ENCODE measurements around the gene TRIP13. TPM values are rescaled to one million over a fixed set of nuclear protein-coding genes. Genes with fewer than 3 reads are reported as not detected.

Gene TRIP13
- total RNA-seq, 1 donor from 2014 or later, result 3.9 TPM

DNA sequence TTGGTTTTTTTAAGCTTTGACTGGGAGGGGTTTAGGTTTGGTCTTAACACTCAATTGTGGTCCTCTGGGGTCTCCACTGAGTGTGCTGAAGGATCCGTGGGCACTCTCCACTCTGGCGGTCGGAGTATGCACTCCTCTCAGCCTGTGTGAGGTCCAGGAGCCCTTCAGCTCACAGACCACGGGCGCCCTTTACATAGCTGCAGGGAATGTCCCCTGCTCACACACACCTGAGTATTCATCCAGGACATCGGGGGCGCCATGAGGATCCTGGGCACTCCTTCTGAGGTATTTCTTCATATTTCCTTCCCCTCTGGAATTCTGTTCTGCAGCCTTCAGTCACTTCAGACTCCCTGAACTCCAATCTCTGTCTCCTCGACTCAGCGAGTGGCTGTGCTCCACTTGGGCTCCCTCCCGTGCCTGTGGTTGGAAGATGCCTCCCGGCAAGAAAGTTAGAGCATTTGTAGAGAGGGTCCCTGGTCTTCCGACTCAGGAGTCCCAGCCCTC, 12.5 kb downstream of the TRIP13 start:
- Mint-ChIP-seq H3K4me3 (ENCODE audit: unreplicated experiment) (no peak overlapping the region), H3K36me3 (ENCODE audit: unreplicated experiment) (no peaks in the 10 kb centered on the region), H3K9me3 (ENCODE audit: unreplicated experiment) (peaks cover 2% of the 10 kb centered on the region), H3K4me1 (ENCODE audit: low read depth, unreplicated experiment) (peaks cover 4% of the 10 kb centered on the region), H3K27me3 (ENCODE audit: unreplicated experiment) (peaks cover 2% of the 10 kb centered on the region), H3K27ac (ENCODE audit: unreplicated experiment) (peak overlapping the region; percentile 66)
- no peak for DNase-seq
- TF ChIP-seq, protein P1, sequence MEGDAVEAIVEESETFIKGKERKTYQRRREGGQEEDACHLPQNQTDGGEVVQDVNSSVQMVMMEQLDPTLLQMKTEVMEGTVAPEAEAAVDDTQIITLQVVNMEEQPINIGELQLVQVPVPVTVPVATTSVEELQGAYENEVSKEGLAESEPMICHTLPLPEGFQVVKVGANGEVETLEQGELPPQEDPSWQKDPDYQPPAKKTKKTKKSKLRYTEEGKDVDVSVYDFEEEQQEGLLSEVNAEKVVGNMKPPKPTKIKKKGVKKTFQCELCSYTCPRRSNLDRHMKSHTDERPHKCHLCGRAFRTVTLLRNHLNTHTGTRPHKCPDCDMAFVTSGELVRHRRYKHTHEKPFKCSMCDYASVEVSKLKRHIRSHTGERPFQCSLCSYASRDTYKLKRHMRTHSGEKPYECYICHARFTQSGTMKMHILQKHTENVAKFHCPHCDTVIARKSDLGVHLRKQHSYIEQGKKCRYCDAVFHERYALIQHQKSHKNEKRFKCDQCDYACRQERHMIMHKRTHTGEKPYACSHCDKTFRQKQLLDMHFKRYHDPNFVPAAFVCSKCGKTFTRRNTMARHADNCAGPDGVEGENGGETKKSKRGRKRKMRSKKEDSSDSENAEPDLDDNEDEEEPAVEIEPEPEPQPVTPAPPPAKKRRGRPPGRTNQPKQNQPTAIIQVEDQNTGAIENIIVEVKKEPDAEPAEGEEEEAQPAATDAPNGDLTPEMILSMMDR (IDR thresholded peaks at IDR 0.05; ENCODE audit: partially characterized antibody, unreplicated experiment), result no peak

DNA sequence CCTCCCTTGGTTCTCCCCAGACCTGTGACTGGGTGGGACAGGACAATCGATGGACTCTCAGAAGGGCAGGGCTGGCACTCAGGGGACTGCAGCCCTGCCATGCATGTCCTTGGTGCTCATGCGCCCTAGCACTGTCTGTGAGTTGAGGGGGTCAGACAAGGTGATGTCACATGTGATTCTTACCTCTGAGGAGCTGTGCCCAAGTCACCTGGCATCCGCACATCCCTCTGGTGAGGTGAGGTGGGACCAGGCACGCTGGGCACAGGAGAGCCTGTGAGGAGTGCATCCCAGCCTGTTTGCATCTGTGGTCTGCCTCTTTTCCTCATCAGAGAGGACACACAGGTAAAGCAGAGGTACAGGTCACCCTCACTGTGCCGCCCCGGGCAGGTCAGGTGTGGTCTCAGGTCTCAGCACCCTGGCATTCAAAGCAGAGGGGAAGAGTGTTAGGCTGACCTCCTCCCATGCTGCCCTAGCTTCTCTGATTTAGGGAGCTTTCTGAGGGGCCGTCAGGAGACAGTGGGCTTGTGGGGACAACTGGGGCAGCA, 14.8 kb downstream of the TRIP13 start:
- TF ChIP-seq, protein P1 (IDR thresholded peaks at IDR 0.05; ENCODE audit: partially characterized antibody, unreplicated experiment), result no peak
- no peak for DNase-seq
- Mint-ChIP-seq H3K4me3 (ENCODE audit: unreplicated experiment) (no peak overlapping the region), H3K4me1 (ENCODE audit: low read depth, unreplicated experiment) (peaks cover 5% of the 10 kb centered on the region), H3K36me3 (ENCODE audit: unreplicated experiment) (no peaks in the 10 kb centered on the region), H3K9me3 (ENCODE audit: unreplicated experiment) (peaks cover 4% of the 10 kb centered on the region), H3K27me3 (ENCODE audit: unreplicated experiment) (peaks cover 2% of the 10 kb centered on the region), H3K27ac (ENCODE audit: unreplicated experiment) (no peak overlapping the region)

DNA sequence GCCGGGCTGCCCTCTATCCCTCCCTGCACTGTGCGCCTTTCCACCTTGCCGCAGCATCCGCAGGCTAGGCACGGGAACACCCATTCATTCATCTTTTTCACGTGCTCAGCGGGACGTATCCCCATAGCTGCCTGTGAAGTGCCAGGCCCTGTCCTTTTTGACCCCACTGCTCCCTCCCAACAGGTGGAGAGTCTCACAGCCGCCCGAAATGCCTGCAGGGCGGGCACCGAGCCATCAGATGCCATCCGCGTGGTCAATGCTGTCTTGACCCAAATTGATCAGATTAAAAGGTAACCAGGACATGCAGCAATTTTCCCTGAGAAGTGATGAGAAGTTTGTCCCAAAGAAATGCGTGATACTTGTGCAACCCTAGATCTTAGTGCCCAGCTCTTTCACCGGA, 15.5 kb downstream of the TRIP13 start:
- Mint-ChIP-seq H3K36me3 (ENCODE audit: unreplicated experiment) (no peaks in the 10 kb centered on the region), H3K27ac (ENCODE audit: unreplicated experiment) (no peak overlapping the region), H3K27me3 (ENCODE audit: unreplicated experiment) (peaks cover 2% of the 10 kb centered on the region), H3K4me3 (ENCODE audit: unreplicated experiment) (no peak overlapping the region), H3K9me3 (ENCODE audit: unreplicated experiment) (peaks cover 4% of the 10 kb centered on the region), H3K4me1 (ENCODE audit: low read depth, unreplicated experiment) (peaks cover 2% of the 10 kb centered on the region)
- TF ChIP-seq, protein P1 (IDR thresholded peaks at IDR 0.05; ENCODE audit: partially characterized antibody, unreplicated experiment), result no peak
- no peak for DNase-seq

DNA sequence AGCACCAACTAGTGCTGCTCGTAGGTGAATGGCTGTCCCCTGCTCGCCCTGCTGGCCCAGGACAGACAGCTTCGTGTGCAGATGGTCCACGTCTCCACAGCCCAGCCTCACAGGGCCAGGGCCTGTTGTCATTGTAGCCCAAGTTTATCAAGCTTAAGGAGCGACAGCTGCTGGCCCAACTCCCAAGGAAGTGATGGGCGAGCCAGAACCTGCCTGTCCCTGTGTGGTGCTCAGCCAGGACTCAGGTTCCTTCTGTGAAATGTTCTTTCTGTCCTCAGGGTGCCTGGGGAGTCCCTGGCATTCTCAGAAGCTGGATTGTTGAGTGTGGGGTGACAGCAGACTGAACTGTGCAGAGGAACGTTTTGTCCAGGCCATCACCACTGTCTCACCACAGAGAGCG, 16.4 kb downstream of the TRIP13 start:
- TF ChIP-seq, protein P1 (IDR thresholded peaks at IDR 0.05; ENCODE audit: partially characterized antibody, unreplicated experiment), result no peak
- Mint-ChIP-seq H3K27me3 (ENCODE audit: unreplicated experiment) (no peaks in the 10 kb centered on the region), H3K4me3 (ENCODE audit: unreplicated experiment) (no peak overlapping the region), H3K4me1 (ENCODE audit: low read depth, unreplicated experiment) (peaks cover 4% of the 10 kb centered on the region), H3K36me3 (ENCODE audit: unreplicated experiment) (no peaks in the 10 kb centered on the region), H3K27ac (ENCODE audit: unreplicated experiment) (no peak overlapping the region), H3K9me3 (ENCODE audit: unreplicated experiment) (peaks cover 2% of the 10 kb centered on the region)
- DNase-seq, result no peak

DNA sequence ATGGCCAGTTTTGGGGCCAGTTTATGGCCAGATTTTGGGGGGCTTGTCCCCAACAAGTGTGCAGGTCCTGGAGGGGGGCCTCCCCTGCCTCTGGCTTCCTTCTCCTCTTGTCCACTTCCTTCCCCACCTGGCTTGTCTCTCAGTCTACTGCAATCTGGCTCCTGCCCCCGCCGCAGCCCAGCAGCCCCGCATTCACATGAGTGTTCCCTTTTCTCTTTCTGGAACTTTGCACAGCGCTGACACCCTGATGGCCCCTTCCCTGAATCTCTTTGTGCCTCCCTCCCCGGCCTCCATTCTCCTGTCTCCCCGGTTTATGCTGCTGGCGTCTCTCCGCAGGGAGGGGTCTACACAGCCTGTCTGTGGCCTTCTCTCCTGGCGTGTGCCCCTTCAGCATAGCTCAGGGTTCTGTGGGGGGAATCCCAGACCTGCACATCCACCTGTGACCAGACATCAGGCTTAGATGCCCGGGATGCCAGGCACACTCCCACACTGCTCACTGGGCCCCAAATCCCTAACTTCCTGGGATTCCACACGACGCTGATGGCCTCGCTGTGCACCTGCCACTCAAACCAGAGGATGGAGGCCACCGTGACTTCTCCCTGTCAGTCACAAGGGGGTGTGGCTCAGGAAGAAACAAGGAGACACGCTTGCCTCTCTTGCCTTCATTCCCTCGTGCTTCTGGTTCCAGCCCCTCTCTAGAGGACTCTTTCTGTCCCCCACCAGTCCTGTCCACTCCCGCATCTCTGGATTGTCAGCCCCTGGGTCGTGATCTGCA, 17.5 kb downstream of the TRIP13 start:
- Mint-ChIP-seq H3K27me3 (ENCODE audit: unreplicated experiment) (no peaks in the 10 kb centered on the region), H3K4me3 (ENCODE audit: unreplicated experiment) (no peak overlapping the region)

More for the DNA sequence above, 17.5 kb downstream of the TRIP13 start:
- DNase-seq, result no peak
- H3K27ac Mint-ChIP-seq (ENCODE audit: unreplicated experiment), result no peak overlapping the region
- TF ChIP-seq, protein P1 (IDR thresholded peaks at IDR 0.05; ENCODE audit: partially characterized antibody, unreplicated experiment), result no peak
- peaks cover 2% of the 10 kb centered on the region for H3K9me3 Mint-ChIP-seq (ENCODE audit: unreplicated experiment)
- peaks cover 7% of the 10 kb centered on the region for H3K4me1 Mint-ChIP-seq (ENCODE audit: low read depth, unreplicated experiment)
- no peaks in the 10 kb centered on the region for H3K36me3 Mint-ChIP-seq (ENCODE audit: unreplicated experiment)

Data from glutamatergic neuron (in vitro differentiated cells).